HepG2 (cell line): ENCODE results near the gene PCBD1. TPM values are rescaled to one million over a fixed set of nuclear protein-coding genes. Genes with fewer than 3 reads are reported as not detected.

Source experiments
- ATAC-seq: fragments of 200-7000 bp; cut with Tn5 transposase; 3 replicates; pipeline ENCODE4 v1.9.1; 2020; ENCODE audit warnings: mild to moderate bottlenecking, moderate library complexity
- BruUV-seq: library from RNA; stranded (reverse); fragments of 400-500 nt; replicated peaks from 2 replicates; lab custom pipeline; 2021; lab: Mats Ljungman, UMichigan
- CTCF ChIA-PET: fragments of 300-600 bp; formaldehyde crosslinking; extraction: SDS; loops from one replicate; lab custom pipeline; 2021; ENCODE audit warnings: low total read pairs, inconsistent platforms, low intra/inter-chr PET ratio; lab: Yijun Ruan, JAX
- POLR2A ChIA-PET: fragments of 350-600 bp; sonication (Branson Sonifier 250); formaldehyde crosslinking; loops from one replicate; lab custom pipeline; 2020; ENCODE audit warnings: antibody characterized with exemption, inconsistent platforms; lab: Yijun Ruan, JAX
- DNase-seq: peaks from one replicate; pipeline ENCODE4 v3.0.0-alpha.2; 2015; ENCODE audit warnings: low spot score
- FAIRE-seq: peaks from 3 replicates; lab custom pipeline; 2011; peaks lifted over from hg19 to GRCh38; lab: Jason Lieb, UNC
- H2AFZ ChIP-seq: one replicate; pipeline ENCODE4 v1.6.1; 2011; ENCODE audit warnings: low read length, inconsistent platforms
- H3K27ac ChIP-seq: fragments of 300-600 bp; 3 replicates; pipeline ENCODE4 v1.8.0; 2011; ENCODE audit warnings: mixed run types, mild to moderate bottlenecking, mixed read lengths, low read length, inconsistent platforms; ENCODE audit not compliant: insufficient read depth; ENCODE audit errors: extremely low read length
- H3K27me3 ChIP-seq, 2 experiments: fragments of 200-600 bp in 1 of 2; 2 replicates in 1 of 2; 3 replicates in 1 of 2; pipeline versions ENCODE4 v1.6.0 to v1.8.0; 2011; ENCODE audit warnings: low read length in 2 of 2, mild to moderate bottlenecking in 2 of 2, moderate library complexity in 2 of 2, inconsistent platforms in 1 of 2; ENCODE audit not compliant: insufficient read depth in 2 of 2, control insufficient read depth in 1 of 2
- H3K36me3 ChIP-seq, 2 experiments: fragments of 200-600 bp in 1 of 2; replicated peaks in 1 of 2; 2 replicates in 1 of 2; 3 replicates in 1 of 2; pipeline versions ENCODE4 v1.5.1 to v1.8.0; 2011; ENCODE audit warnings: low read length in 2 of 2, inconsistent platforms in 1 of 2; ENCODE audit not compliant: insufficient read depth in 2 of 2, control insufficient read depth in 1 of 2
- H3K4me1 ChIP-seq: 2 replicates; pipeline ENCODE4 v1.5.1; 2012; ENCODE audit warnings: low read length, inconsistent platforms; ENCODE audit not compliant: insufficient read depth
- H3K4me2 ChIP-seq: 2 replicates; pipeline ENCODE4 v1.6.0; 2011; ENCODE audit warnings: low read depth, low read length, inconsistent platforms
- H3K4me3 ChIP-seq, 3 experiments: fragments of 200-600 bp in 1 of 3; sonication (generic), shearing (Covaris generic) in 1 of 3; replicated peaks in 1 of 3; 2 replicates each; pipeline ENCODE4 v1.5.1; 2011 to 2016; ENCODE audit warnings: low read length in 3 of 3, inconsistent platforms in 2 of 3, low read depth in 2 of 3, mild to moderate bottlenecking in 2 of 3, control low read depth in 1 of 3, mixed read lengths in 1 of 3; ENCODE audit not compliant: insufficient read depth in 1 of 3
- H3K79me2 ChIP-seq: one replicate; pipeline ENCODE4 v1.6.1; 2011; ENCODE audit warnings: low read length, inconsistent platforms; ENCODE audit not compliant: insufficient read depth
- H3K9ac ChIP-seq: 2 replicates; pipeline ENCODE4 v1.6.0; 2011; ENCODE audit warnings: mild to moderate bottlenecking, low read depth, low read length, inconsistent platforms; ENCODE audit not compliant: insufficient read depth
- H3K9me3 ChIP-seq: 2 replicates; pipeline ENCODE4 v1.5.1; 2012; ENCODE audit warnings: mild to moderate bottlenecking, low read length
- H4K20me1 ChIP-seq: 2 replicates; pipeline ENCODE4 v1.6.0; 2011; ENCODE audit warnings: inconsistent platforms, mild to moderate bottlenecking, low read length, moderate library complexity; ENCODE audit not compliant: insufficient read depth
- BORCS8-MEF2B ChIP-seq: sonication (generic); formaldehyde crosslinking; IDR thresholded peaks from 2 replicates; pipeline ENCODE4 v1.8.0; 2022; ENCODE audit warnings: mild to moderate bottlenecking, missing genetic modification reagents
- KIAA2018 ChIP-seq: sonication (generic); formaldehyde crosslinking; IDR thresholded peaks from 2 replicates; pipeline ENCODE4 v1.5.0; 2020; ENCODE audit warnings: mild to moderate bottlenecking, missing genetic modification reagents, borderline replicate concordance
- NCOA5 ChIP-seq: sonication (generic); formaldehyde crosslinking; IDR thresholded peaks from 2 replicates; pipeline ENCODE4 v1.4.0; 2020; ENCODE audit warnings: missing genetic modification reagents
- PLSCR1 ChIP-seq: sonication (generic); formaldehyde crosslinking; IDR thresholded peaks from 2 replicates; pipeline ENCODE4 v1.5.0; 2020; ENCODE audit warnings: missing genetic modification reagents, mild to moderate bottlenecking, borderline replicate concordance
- SMARCC2 ChIP-seq: fragments of 450-650 bp; IDR thresholded peaks from 2 replicates; pipeline ENCODE4 v1.6.1; 2017; ENCODE audit warnings: antibody characterized with exemption, mild to moderate bottlenecking
- TARDBP ChIP-seq: sonication (generic); formaldehyde crosslinking; IDR thresholded peaks from 2 replicates; pipeline ENCODE4 v1.8.0; 2022; ENCODE audit warnings: mild to moderate bottlenecking, missing genetic modification reagents
- YY1 ChIP-seq: IDR thresholded peaks from 2 replicates; pipeline ENCODE4 v1.6.1; 2011; ENCODE audit warnings: low read length, low read depth, moderate library complexity, mild to moderate bottlenecking; ENCODE audit not compliant: insufficient read depth, insufficient replicate concordance
- ZEB1 ChIP-seq: IDR thresholded peaks from 2 replicates; pipeline ENCODE4 v1.6.1; 2012; ENCODE audit warnings: mild to moderate bottlenecking, low read depth, inconsistent platforms; ENCODE audit not compliant: insufficient replicate concordance
- ZFP91 ChIP-seq: sonication (generic); formaldehyde crosslinking; IDR thresholded peaks from 2 replicates; pipeline ENCODE4 v1.9.0; 2022; ENCODE audit warnings: missing genetic modification reagents, mild to moderate bottlenecking, borderline replicate concordance
- WGBS: methylation state at CpG from one replicate; pipeline ENCODE4 v1.1.6; 2017; ENCODE audit warnings: low lambda C conversion rate; 5-methylcytosine and 5-hydroxymethylcytosine counted together
- in situ Hi-C: cut with HindIII; loops from 2 replicates; pipeline ENCODE4 v1.10.0; 2017; ENCODE audit warnings: low pct_unique_long_range_greater_than_20kb; ENCODE audit not compliant: extremely low pct_ligation_motif_present
- intact Hi-C: fragments of 100-400 bp; cut with micrococcal nuclease; formaldehyde crosslinking; loops from one replicate; pipeline ENCODE4 v1.10.0; 2022; ENCODE audit not compliant: unreplicated experiment
- polyA plus RNA-seq, 8 experiments: library from polyadenylated mRNA; depleted of rRNA in 3 of 8; stranded (reverse) in 7 of 8; unstranded in 1 of 8; fragments of >200 nt; fragmentation: Illumina TruSeq in 4 of 8; extraction: Trizol in 4 of 8; gene quantifications; 2 replicates each; pipeline versions ENCODE4 v1.2.1 to v1.2.3, GENCODE V29; 2011 to 2016; ENCODE audit warnings: low read depth in 4 of 8, missing spikeins in 1 of 8, mixed read lengths in 1 of 8; ENCODE audit not compliant: insufficient read depth in 1 of 8
- total RNA-seq, 5 experiments: library from RNA; depleted of rRNA; stranded (reverse); fragments of >200 nt; fragmentation: Illumina TruSeq; extraction: Trizol; gene quantifications; 2 replicates each; pipeline ENCODE4 v1.2.3, GENCODE V29; 2016; ENCODE audit warnings: low read depth in 1 of 5

Gene PCBD1
- total and polyA plus RNA-seq, 2 of the 13 experiments (the other 11 are each of a cell fraction or from before 2014, with no cell fraction given) = 95.3 to 168 TPM

GRCh38 chr10:70925377-70926225 lies 37.2 kb upstream of the PCBD1 start (continued):
- TF ChIP-seq ZFP91 (CRISPR knock-in tag) (0 out of 2 replicates have a peak, but pooled peaks have one; percentile 31), SMARCC2 (no peak), PLSCR1 (CRISPR knock-in tag) (no peak), TARDBP (CRISPR knock-in tag) (no peak)

- no peaks in the 10 kb centered on the region for H3K9me3 ChIP-seq
- H3K4me1 ChIP-seq = no peaks in the 10 kb centered on the region
- no TSS peak for BruUV-seq
- ChIA-PET POLR2A (no interaction called here), CTCF (no interaction called here)
- in situ Hi-C loops = no loop called here
- H3K4me2 ChIP-seq = no peak overlapping the region
- H3K27ac ChIP-seq = no peak overlapping the region
- TF ChIP-seq BORCS8-MEF2B (CRISPR knock-in tag) (no peak), ZEB1 (no peak), NCOA5 (CRISPR knock-in tag) (no peak), KIAA2018 (no peak), YY1 (no peak)
- H2AFZ ChIP-seq = no peak overlapping the region
- no peak overlapping the region for H3K9ac ChIP-seq
- H3K27me3 ChIP-seq = peaks cover 9 to 59% of the 10 kb centered on the region in 2 experiments
- intact Hi-C loops = loop anchor here (10.0 kb wide), 1 partner anchor 291 kb away; the partner anchor contains the start of gene UNC5B
- no peak for DNase-seq
- no peaks in the 10 kb centered on the region for H3K36me3 ChIP-seq
- H3K79me2 ChIP-seq = no peaks in the 10 kb centered on the region
- WGBS = 1% methylated on average over 6 of the region's 8 CpGs
- no peak for ATAC-seq
- no peak for FAIRE-seq
- H4K20me1 ChIP-seq = no peaks in the 10 kb centered on the region
- H3K4me3 ChIP-seq = no peak overlapping the region
Observed at GRCh38 chr10:70923696-70924095, 35.3 kb upstream of the PCBD1 start.
